Fibroblast of upper back skin (primary cell): Measurements from ENCODE around the gene LDB3.

Source experiments
- DNase-seq: peaks from one replicate; pipeline ENCODE4 v3.0.0-alpha.2; 2013

Gene LDB3

DNA sequence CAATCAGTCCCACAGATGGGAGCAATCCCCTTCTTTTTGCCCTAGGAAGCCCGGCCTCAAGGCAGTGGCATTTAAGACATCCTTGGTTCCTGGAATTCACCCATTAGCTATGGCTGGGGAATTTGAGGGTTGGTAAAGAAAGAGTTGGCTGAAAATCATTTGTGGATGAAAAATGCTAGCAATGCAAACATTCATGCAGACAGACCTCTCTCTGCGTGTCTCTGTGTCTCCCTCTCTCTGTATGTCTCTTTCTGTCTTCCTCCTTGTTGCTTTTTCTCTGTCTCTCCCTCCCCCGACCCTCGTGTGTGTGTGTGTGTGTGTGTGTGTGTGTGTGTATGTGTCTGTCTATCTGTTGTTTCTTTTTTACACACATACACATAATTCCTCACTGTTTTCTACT is 19.4 kb downstream of the LDB3 start:
- DNase-seq = peak; percentile 94

DNA sequence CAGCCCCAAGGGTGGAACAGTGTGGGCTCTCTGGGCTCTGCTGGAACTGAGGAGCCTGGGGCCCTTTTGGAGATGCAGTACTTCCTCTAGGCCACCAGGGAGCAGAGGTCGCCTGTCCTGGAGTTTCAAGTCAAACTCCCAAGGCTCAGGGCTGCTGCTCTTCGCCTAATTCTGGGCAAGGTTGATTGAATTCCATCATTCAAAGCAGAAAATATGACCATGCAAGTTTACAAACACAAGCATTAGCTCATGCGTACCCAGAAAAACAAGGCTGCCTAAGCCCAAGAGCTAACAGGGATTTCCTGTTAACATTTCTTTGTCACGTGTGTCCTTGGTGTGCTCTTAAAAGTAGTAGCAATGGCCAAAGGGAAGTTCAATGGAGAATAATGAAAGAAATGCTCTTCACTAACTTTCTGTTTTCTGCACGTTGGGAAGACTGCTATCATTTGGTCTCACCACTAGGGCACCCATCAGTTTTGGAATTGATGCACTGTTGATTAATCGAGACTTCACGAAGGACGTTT is 20.1 kb downstream of the LDB3 start:
- peak; percentile 74 for DNase-seq

DNA sequence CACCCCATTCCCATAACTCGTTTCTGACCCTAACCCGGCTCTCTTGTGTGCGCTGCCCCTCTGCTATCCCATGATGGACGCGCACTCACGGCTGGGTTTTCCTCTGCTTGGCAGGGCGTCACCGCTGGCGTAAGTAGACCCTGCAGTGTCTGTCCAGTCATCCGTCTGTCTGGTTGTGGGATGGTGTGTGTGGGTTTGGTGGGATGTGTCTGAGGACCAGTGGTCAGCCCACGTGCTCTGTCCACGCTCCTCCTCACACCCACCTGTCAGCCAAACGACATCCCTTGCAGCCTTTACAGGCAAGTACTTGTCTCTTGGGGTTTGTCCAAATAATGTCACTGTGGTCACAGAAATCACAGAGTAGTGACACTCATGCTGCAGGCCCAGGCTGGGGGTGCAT is 20.8 kb downstream of the LDB3 start:
- DNase-seq = no peak

DNA sequence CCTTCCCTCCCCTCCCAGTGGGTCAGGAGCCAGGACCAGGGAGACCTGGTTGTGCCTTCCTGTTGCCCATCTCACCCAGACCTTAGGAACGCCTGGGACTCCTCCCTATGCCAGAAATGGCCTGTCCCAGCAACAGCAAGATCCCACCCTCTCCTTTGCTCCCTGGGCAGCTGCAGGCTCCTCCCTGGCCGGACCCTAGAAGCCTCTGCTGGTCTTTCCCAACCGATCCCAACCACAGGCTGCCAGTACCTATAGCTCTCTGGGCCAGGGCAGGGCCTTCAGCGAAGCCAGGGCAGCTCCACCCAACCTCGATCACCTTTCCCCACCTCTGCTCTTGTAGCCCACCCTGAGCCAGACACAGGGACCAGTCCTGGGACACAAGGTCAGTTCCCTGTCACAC is 21.9 kb downstream of the LDB3 start:
- no peak for DNase-seq

DNA sequence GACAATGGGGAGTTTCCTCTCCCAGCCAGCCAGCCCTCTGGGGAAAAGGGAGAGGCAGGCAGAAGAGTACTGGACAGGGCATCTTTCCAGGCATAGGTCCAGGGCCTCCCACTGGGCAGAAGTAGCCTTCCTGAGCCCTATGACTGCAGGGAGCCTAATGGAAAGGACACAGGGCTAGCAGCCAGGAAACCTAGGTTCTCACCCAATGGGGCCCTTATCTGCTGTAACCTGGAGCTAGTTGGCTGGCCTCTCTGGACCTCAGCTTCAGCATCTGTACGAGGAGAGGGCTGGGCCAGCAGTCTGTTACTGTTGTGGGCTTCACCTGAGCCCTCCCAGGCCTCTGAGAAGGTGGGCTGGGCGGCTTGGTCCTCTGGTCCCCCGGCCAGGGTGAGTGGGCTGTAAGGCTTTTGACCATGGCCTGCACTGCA is 22.4 kb downstream of the LDB3 start:
- DNase-seq = no peak

DNA sequence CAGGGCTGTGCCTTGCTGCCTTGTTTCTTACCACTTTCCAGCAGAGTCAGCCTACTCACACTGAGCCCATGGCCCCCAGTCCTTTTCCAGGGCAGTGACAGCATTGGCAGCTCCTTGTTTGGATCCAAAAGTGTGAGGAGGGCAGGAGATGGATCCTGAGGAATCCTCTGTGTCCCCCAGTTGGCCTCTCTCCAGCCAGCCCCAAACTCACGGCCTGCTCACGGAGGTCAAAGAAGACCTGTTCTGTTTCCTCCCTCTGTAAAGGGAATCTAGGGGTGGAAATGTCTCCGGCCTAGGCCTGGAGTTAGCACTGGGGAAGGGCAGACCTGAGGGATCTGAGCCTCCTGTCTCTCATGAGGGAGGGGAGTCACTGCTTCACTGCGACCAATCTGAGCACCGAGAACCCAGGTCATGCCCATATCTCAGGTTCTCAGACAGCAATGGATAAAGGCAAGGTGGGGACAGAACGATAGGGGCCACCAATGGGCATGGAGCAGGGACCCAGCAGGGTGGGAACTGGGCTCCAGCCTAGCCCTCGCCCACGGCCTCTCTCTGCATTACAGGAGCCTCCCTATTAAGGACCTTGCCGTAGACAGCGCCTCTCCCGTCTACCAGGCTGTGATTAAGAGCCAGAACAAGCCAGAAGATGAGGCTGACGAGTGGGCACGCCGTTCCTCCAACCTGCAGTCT is 23.2 kb downstream of the LDB3 start:
- DNase-seq = no peak

DNA sequence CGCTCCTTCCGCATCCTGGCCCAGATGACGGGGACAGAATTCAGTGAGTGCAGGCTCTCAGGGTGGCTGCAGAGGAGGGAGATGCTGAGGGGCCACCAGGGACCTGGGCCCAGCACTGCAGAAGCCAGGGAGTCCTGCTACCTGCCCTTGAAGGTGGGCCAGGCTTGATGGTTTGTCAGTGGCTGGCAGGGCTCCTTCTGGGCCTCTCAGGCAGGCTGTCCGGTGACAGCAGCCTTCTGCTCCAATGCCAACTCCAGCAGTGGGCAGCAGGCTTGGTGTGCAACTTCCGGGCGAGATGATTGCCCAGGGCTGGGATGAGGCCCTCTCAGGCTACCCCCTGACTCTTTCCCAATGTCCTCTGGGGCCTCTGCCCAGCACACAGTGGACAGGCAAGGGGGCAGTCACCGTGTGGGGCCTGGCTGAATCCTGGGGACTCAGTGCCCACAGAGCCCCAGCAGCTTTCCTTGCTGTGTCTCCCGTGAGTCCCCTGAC is 23.8 kb downstream of the LDB3 start:
- no peak for DNase-seq

DNA sequence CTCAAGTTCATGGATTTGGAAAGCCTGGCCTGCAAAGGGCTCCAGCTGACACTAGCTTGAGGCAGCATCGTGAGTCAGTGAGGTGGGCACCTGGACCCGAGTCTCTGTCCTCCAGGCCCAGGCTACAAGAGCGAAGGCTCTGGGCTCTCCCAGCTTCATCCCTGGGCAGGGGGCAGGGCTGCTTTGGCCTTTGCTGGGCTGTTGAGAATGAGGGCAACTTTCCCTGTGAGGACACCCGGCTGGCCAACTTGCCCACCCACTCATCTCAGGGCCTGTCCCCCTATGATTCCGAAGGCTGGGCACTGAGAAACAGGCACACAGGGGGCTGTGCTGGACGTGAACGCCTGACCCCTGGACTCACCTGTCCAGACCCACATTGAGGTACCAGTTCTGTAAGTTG is 24.4 kb downstream of the LDB3 start:
- DNase-seq = no peak

DNA sequence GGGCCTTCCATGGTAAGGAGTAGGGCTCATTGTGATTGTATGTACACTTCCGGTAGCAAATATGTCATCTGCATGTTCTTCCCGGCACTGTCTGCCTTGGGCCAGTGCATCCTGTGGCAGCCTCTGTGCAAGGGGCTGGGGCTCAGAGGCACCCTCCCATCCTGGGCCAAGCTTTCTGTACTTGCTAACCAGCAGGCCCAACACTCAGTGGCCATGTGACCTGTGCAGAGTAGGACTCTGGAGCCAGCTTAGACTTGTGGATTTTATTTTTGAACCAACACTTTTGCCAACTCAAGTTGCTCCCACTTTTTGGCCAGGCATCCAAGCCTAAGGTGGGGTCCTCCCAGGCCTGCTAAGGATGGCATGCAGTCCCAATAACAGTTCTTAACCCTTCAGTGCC is 25.0 kb downstream of the LDB3 start:
- no peak for DNase-seq

DNA sequence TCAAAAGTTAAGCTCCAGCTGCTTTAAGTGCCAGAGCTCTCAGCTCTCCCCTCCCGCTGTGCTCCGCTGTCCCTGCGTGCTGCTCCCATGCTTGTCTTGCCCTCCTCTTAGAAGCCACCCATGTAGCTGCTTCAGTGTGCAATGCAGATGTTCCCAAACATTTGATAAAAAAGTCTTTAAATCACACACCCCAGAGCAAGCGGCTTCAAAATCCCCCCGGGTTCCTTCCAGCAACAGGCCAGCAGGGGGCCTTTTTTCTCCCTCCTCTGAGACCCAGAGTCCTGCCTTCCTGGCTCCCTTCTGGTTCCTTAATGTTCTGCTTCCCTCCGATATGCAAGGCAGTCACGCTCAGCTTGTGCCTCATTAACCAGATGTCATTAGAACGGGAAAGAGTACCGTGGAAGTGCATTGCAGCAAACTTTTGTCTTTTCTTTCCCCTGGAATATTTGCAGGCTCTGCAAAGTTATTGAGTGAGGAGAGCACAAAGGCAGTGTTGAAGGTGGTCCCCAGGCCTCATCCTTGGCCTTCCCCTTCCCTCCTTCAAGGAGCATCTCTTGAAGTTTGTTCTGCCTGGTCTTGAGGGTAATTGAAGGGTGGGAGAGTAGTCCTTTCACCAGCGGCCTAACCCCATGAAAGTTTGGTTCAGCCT is 25.5 kb downstream of the LDB3 start:
- peak; percentile 53 for DNase-seq

DNA sequence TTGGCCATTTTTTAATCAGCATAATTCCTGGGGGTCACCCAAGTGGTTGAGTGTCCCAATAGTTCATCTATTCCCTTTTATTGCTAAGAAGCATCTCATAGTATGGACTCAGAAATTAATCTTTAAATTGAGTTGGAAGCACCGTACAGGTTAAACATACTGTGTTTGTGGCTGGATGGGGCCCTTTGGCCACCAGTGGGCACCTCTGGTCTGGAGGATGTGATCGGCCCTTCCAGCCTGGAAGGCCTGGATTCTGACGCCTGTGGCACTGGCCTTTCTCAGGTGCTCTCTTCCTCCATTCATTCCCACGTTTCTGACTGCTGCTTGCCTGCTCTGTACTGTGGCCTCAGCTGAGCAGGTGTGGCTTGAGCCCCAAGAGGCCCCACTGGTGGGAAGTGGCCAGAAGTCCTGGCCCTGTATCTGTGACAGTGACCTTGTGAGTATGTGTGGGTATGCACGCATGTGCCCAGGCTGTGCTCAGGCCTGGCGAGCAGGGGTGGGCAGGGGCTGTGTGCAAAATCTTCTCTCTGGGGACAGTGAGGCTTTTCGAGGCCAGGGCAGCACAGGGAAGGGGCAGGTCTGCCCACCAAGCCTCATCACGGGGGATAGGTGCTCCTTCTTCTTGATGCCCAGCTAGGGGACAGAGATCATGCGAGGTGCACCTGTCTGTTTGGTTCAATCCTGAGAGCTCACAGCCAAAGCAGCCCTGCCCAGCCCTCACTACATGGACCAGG is 30.1 kb downstream of the LDB3 start:
- no peak for DNase-seq

DNA sequence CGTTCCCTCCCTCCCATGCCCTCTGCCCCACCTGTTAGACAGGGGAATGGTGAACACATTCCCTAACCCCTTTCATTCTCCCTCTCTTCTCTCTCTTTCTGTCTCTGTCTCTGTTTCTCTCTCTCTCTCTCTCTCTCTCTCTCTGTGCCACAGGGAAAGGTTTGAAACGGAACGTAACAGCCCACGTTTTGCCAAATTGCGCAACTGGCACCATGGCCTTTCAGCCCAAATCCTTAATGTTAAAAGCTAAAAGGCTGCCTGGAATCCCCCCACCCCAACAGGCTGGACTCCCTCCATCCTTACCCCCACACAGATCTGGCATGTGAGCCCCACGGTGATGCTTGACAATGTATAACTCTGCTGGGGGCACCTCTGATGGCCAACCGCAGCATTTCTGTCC is 30.8 kb downstream of the LDB3 start:
- DNase-seq = no peak

DNA sequence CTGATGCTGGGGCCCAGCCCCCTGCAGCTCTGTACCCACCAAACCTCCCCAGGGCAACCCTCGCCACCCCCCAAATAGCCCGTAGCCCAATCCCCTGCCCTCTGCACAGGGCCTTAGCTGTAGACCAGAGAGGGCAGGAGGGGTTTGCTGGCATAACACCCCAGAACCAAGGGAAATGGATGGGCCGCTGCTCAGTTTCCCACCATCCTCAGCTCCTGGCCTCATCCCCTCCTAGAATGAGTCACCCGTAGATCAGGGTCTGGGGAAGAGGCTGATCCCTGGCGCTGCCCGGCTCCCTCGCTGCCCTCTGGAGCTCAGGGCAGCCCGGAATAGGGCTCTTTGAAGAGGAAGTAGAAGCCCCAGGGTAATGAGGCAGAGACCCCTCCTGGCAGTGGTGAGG is 31.2 kb downstream of the LDB3 start:
- no peak for DNase-seq

DNA sequence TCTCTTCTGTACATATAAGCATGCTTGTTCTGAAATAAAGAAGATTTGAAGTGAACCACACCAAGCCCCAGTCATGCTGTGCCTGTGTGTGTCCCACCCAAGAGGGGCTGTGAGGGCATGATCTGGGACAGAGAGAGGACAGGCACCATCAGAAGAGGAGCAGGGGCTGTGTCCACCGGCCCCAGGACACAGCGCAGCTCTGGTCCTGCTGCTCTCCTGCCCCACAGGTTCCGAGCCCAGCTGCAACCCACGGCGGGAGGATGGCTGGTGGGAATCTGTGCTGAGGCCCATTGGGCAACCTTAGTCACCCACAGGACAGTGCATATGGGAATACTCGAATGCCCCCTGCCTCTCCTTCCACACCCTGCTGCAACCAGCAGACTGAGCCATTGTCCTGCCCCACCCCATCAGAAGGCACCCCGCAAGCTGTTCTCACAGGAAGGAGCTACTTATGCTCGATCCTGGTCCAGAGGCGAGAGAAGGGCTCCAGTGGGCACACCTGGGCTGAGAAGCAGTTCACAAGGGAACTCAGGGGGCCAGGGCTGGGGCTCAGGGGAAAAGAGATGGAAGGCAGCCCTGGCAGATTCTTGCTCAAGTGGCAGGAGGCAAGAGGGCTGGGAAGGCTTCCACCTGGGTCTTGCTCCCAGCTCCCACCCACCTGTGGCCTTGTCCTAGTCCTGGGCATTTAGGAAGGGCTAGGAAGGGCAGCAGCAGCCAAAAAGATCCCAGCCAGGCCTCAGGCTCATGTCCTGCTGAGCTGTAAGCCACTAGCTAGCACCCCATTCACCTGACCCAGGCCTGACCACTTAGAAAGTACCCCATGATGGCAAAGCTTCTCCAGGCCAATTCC is 31.9 kb downstream of the LDB3 start:
- no peak for DNase-seq

DNA sequence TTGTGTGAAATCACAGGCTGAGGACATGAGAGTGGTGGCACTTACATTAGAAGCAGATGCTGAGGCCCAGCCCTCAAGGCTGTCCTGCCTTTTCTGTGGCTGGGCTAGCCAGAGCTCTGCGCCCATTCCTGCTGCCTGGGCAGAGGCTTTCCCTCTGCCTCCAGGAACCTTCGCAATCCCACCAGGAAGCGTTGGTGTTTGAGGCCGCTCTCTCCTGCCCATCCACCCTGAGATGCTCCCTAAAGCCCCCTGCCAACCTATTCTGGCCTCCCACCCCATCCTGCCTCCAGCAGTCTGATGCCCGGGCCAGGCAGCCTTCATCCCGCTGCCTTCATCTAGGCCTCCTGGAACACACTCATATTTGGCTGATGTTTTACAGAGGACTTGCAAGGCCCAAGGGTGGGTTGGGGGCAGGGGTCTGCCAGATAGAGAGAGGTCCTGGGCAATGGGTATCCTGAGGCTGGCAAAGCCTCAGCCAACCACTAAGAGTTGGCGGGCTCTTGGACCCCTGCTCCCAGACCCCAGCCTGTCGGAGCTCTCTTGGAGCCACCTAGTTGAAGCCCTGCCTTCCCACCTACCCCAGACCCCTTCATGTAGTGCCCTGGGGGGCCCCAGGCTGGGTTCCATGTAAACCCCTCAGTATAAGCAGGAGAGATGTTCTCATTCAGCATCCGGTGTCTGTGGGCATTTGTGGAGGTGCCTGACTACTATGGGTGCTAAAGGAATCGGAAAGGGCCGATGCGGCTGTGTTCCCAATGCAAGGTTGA is 32.7 kb downstream of the LDB3 start:
- no peak for DNase-seq

DNA sequence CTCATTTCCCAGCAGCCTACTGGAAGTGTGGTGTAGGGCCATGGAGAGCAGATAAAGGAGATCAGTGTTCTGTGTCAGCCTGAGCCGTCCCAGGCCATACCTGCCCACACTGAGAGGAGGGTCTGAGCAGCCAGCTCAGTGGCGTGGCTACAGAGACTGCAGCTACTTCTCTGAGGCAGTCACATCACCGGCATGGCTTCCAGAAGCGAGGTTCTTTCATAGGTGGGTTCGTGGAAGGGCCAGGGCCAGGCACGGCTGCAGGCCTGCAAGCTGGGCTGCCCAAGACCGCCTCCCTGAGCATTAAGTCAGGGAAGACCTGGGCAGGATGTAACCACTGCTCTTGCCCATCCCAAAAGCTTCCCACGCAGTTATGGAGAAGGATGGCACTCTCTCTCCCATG is 34.9 kb downstream of the LDB3 start:
- no peak for DNase-seq

DNA sequence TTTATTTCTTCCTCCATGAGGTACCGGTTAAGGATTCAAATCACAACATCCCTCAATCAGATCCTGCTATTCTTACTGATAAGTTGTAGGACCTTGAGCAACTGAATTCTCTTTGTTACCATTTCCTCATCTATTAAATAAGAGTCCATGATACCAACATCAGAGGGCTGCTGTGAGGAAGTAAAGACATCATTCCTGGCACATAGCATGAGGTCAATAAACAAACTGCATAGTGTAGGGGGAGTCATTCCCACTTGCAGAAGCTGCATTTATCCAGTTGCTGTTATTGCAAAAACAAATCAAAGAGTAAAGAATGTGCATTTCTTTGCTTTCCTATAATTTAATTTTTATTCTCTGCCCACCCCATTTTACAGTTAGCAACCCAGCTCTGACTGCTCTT is 36.8 kb downstream of the LDB3 start:
- DNase-seq = no peak

DNA sequence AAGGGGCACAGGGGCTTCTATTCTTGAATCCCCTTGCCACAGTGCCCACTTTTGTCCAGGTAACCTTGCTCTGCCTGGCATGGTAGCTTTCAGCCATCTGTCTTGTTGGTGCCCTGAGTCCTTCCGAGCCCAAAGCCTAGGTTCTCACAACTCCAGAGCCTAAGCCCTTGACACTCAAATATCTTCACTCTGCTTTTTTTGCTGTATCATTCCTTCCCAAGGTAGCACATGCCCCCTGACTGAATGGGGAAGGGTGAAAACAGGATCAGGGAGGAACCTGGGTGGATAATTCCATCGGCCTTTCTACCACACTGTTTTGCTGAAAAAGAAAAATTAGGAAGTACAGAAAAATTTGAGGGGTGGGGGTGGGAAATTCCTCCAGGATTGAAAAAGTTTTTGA is 37.6 kb downstream of the LDB3 start:
- DNase-seq = no peak

DNA sequence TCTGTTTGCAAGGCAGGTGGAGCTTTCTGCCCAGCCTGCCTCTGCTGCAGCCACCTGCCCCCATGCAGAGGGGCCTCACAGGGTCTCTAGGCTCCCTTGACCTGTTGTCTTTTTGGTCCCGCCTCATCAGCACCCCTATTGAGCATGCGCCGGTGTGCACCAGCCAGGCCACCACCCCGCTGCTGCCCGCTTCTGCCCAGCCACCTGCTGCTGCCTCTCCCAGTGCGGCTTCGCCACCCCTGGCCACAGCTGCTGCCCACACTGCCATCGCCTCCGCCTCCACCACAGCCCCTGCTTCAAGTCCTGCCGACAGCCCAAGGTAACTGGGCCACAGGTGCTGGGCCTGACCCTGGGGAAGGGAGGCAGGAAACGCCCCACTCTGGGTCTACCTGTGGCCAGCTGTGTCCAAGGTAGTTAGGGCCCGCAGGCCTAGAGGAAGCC is 38.1 kb downstream of the LDB3 start:
- no peak for DNase-seq

DNA sequence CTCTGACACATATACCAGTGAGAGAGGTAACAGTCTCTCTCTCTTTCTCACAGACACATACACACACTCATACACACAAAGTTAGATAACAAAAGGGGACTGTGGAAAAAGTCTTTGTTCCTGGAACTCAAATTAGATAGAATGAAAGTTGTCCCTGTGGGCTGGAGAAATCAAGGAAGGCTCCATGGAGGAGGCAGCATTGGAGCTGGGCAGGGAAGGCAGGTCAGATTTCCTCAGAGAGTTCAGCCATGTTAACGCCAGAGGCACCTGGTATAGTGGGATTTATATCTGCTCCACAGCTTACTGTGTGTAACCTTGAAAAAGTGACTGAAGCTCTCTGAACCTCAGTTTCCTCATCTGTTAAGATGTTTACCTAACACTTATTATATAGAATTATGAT is 38.7 kb downstream of the LDB3 start:
- DNase-seq = no peak

DNA sequence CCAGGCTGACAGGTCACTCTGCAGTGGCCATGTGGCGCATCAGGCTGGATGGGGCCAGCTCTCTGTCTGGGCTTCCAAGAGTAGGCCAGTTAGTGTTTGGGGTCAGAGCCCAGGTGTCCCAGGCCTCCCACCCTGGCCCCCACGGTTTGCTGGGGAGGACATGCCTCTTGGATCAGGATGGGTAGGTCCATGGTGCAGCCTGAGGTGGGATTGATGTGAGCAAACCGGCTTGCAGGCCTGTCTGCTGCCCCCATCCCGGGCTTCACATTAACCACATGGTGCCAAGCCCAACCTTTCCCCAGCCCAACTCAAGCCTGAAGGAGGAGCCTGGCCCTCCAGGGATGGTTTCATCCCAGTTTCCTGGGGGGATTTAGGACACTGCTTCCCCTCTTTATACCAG is 39.2 kb downstream of the LDB3 start:
- no peak for DNase-seq
